Measurements from ENCODE around the gene PSMA7.

Gene PSMA7

GRCh38 chr20:62132421-62132820 lies 10.8 kb downstream of the PSMA7 start:
- 95% methylated on average over 7 of the region's 7 CpGs for WGBS (ENCODE audit: insufficient coverage)
- no peaks in the 10 kb centered on the region for H3K9me3 ChIP-seq (ENCODE audit: control extremely low read depth in 1 of 5, control insufficient read depth in 4 of 5, insufficient read depth in 2 of 5, low read depth in 1 of 5, low read length in 4 of 5)

GRCh38 chr20:62131560-62132320 lies 11.5 kb downstream of the PSMA7 start:
- ChIA-PET POLR2A (no interaction called here), CTCF (interaction anchor here (1.2 to 7.8 kb wide), 5 partner anchors 10 to 126 kb away, joined by 3 to 113 read pairs (median 4); no protein-coding TSS in a partner anchor)
- Histone ChIP-seq H3K27me3 (replicated peaks in 2 of 5; ENCODE audit: control insufficient read depth in 4 of 5, insufficient read depth in 5 of 5, low read length in 4 of 5) (no peaks in the 10 kb centered on the region), H3K27ac (ENCODE audit: insufficient read depth in 1 of 2, low read depth in 1 of 2, low read length in 2 of 2, poor library complexity in 1 of 2, severe bottlenecking in 2 of 2) (no peak overlapping the region), H3K36me3 (ENCODE audit: control insufficient read depth in 4 of 4, insufficient read depth in 4 of 4, low read length in 3 of 4) (peaks cover 19 to 96% (median 73%) of the 10 kb centered on the region in 4 experiments), H3K4me1 (ENCODE audit: control extremely low read depth in 1 of 4, control insufficient read depth in 4 of 4, insufficient read depth in 4 of 4, low read length in 3 of 4) (peaks cover 0 to 37% (median 18%) of the 10 kb centered on the region in 4 experiments), H3K9me3 (ENCODE audit: control extremely low read depth in 1 of 5, control insufficient read depth in 4 of 5, insufficient read depth in 2 of 5, low read depth in 1 of 5, low read length in 4 of 5) (no peaks in the 10 kb centered on the region), H3K4me3 (ENCODE audit: control insufficient read depth in 1 of 7, extremely low read depth in 1 of 7, insufficient read depth in 4 of 7, low read depth in 2 of 7, low read length in 6 of 7) (no peak overlapping the region)
- 93% methylated on average over 21 of the region's 25 CpGs for WGBS (ENCODE audit: insufficient coverage)
- no peak for DNase-seq

More at GRCh38 chr20:62132421-62132820, 10.8 kb downstream of the PSMA7 start:
- peaks cover 17 to 96% (median 71%) of the 10 kb centered on the region in 4 experiments for H3K36me3 ChIP-seq (ENCODE audit: control insufficient read depth in 4 of 4, insufficient read depth in 4 of 4, low read length in 3 of 4)
- H3K27ac ChIP-seq (ENCODE audit: insufficient read depth in 1 of 2, low read depth in 1 of 2, low read length in 2 of 2, poor library complexity in 1 of 2, severe bottlenecking in 2 of 2): no peak overlapping the region
- ChIA-PET CTCF (interaction anchor here (1.1 to 7.8 kb wide), 6 partner anchors 9 to 126 kb away, joined by 3 to 113 read pairs (median 4); partner anchors contain the start of genes PSMA7 and SS18L1), POLR2A (interaction anchor here (0.6 kb wide), 1 partner anchor 66 kb away, joined by 3 read pairs; no protein-coding TSS in a partner anchor)
- DNase-seq: peak in 2 of 3 donors; percentile 18 to 40
- peaks cover 0 to 37% (median 18%) of the 10 kb centered on the region in 4 experiments for H3K4me1 ChIP-seq (ENCODE audit: control extremely low read depth in 1 of 4, control insufficient read depth in 4 of 4, insufficient read depth in 4 of 4, low read length in 3 of 4)
- peak overlapping the region in 2 of 7 experiments; percentile 4 to 23 for H3K4me3 ChIP-seq (ENCODE audit: control insufficient read depth in 1 of 7, extremely low read depth in 1 of 7, insufficient read depth in 4 of 7, low read depth in 2 of 7, low read length in 6 of 7)
- H3K27me3 ChIP-seq (replicated peaks in 2 of 5; ENCODE audit: control insufficient read depth in 4 of 5, insufficient read depth in 5 of 5, low read length in 4 of 5): no peaks in the 10 kb centered on the region

GRCh38 chr20:62129731-62130531 lies 13.3 kb downstream of the PSMA7 start:
- peak in 1 of 3 donors; percentile 34 for DNase-seq

GRCh38 chr20:62128502-62128901 lies 14.7 kb downstream of the PSMA7 start:
- no peak for DNase-seq
- Histone ChIP-seq H3K27ac (ENCODE audit: insufficient read depth in 1 of 2, low read depth in 1 of 2, low read length in 2 of 2, poor library complexity in 1 of 2, severe bottlenecking in 2 of 2) (no peak overlapping the region), H3K4me1 (ENCODE audit: control extremely low read depth in 1 of 4, control insufficient read depth in 4 of 4, insufficient read depth in 4 of 4, low read length in 3 of 4) (peaks cover 6 to 31% (median 20%) of the 10 kb centered on the region in 4 experiments), H3K36me3 (ENCODE audit: control insufficient read depth in 4 of 4, insufficient read depth in 4 of 4, low read length in 3 of 4) (peaks cover 22 to 90% (median 66%) of the 10 kb centered on the region in 4 experiments), H3K27me3 (replicated peaks in 2 of 5; ENCODE audit: control insufficient read depth in 4 of 5, insufficient read depth in 5 of 5, low read length in 4 of 5) (no peaks in the 10 kb centered on the region), H3K9me3 (ENCODE audit: control extremely low read depth in 1 of 5, control insufficient read depth in 4 of 5, insufficient read depth in 2 of 5, low read depth in 1 of 5, low read length in 4 of 5) (no peaks in the 10 kb centered on the region), H3K4me3 (ENCODE audit: control insufficient read depth in 1 of 7, extremely low read depth in 1 of 7, insufficient read depth in 4 of 7, low read depth in 2 of 7, low read length in 6 of 7) (no peak overlapping the region)
- WGBS (ENCODE audit: insufficient coverage): 100% methylated on average over 3 of the region's 6 CpGs
- CTCF ChIA-PET: interaction anchor here (0.9 to 7.4 kb wide), 2 partner anchors 8 to 115 kb away, joined by 3 to 55 read pairs; no protein-coding TSS in a partner anchor
- POLR2A ChIA-PET: no interaction called here

More at GRCh38 chr20:62129731-62130531, 13.3 kb downstream of the PSMA7 start:
- H3K9me3 ChIP-seq (ENCODE audit: control extremely low read depth in 1 of 5, control insufficient read depth in 4 of 5, insufficient read depth in 2 of 5, low read depth in 1 of 5, low read length in 4 of 5): no peaks in the 10 kb centered on the region
- POLR2A ChIA-PET: interaction anchor here (1.2 kb wide), 1 partner anchor 64 kb away, joined by 6 read pairs; the partner anchor contains the start of gene TAF4
- CTCF ChIA-PET: interaction anchor here (0.9 to 7.4 kb wide), 5 partner anchors 7 to 119 kb away, joined by 3 to 55 read pairs (median 4); no protein-coding TSS in a partner anchor
- peaks cover 0 to 37% (median 18%) of the 10 kb centered on the region in 4 experiments for H3K4me1 ChIP-seq (ENCODE audit: control extremely low read depth in 1 of 4, control insufficient read depth in 4 of 4, insufficient read depth in 4 of 4, low read length in 3 of 4)
- no peaks in the 10 kb centered on the region for H3K27me3 ChIP-seq (replicated peaks in 2 of 5; ENCODE audit: control insufficient read depth in 4 of 5, insufficient read depth in 5 of 5, low read length in 4 of 5)
- WGBS (ENCODE audit: insufficient coverage): 90% methylated on average over 16 of the region's 20 CpGs
- no peak overlapping the region for H3K4me3 ChIP-seq (ENCODE audit: control insufficient read depth in 1 of 7, extremely low read depth in 1 of 7, insufficient read depth in 4 of 7, low read depth in 2 of 7, low read length in 6 of 7)
- peaks cover 22 to 94% (median 69%) of the 10 kb centered on the region in 4 experiments for H3K36me3 ChIP-seq (ENCODE audit: control insufficient read depth in 4 of 4, insufficient read depth in 4 of 4, low read length in 3 of 4)
- no peak overlapping the region for H3K27ac ChIP-seq (ENCODE audit: insufficient read depth in 1 of 2, low read depth in 1 of 2, low read length in 2 of 2, poor library complexity in 1 of 2, severe bottlenecking in 2 of 2)

- no peaks in the 10 kb centered on the region for H3K27me3 ChIP-seq (replicated peaks in 2 of 5; ENCODE audit: control insufficient read depth in 4 of 5, insufficient read depth in 5 of 5, low read length in 4 of 5)
- POLR2A ChIA-PET: no interaction called here
- WGBS (ENCODE audit: insufficient coverage): 100% methylated on average over 6 of the region's 6 CpGs
- no peaks in the 10 kb centered on the region for H3K9me3 ChIP-seq (ENCODE audit: control extremely low read depth in 1 of 5, control insufficient read depth in 4 of 5, insufficient read depth in 2 of 5, low read depth in 1 of 5, low read length in 4 of 5)
- H3K36me3 ChIP-seq (ENCODE audit: control insufficient read depth in 4 of 4, insufficient read depth in 4 of 4, low read length in 3 of 4): peaks cover 22 to 83% (median 62%) of the 10 kb centered on the region in 4 experiments
- no peak for DNase-seq
- CTCF ChIA-PET: interaction anchor here (1.0 to 7.4 kb wide), 4 partner anchors 9 to 117 kb away, joined by 3 to 55 read pairs (median 4); no protein-coding TSS in a partner anchor
- H3K4me3 ChIP-seq (ENCODE audit: control insufficient read depth in 1 of 7, extremely low read depth in 1 of 7, insufficient read depth in 4 of 7, low read depth in 2 of 7, low read length in 6 of 7): no peak overlapping the region
- H3K27ac ChIP-seq (ENCODE audit: insufficient read depth in 1 of 2, low read depth in 1 of 2, low read length in 2 of 2, poor library complexity in 1 of 2, severe bottlenecking in 2 of 2): no peak overlapping the region
- H3K4me1 ChIP-seq (ENCODE audit: control extremely low read depth in 1 of 4, control insufficient read depth in 4 of 4, insufficient read depth in 4 of 4, low read length in 3 of 4): peaks cover 6 to 29% (median 19%) of the 10 kb centered on the region in 4 experiments
Observed at GRCh38 chr20:62127799-62128198, 15.4 kb downstream of the PSMA7 start.

- peaks cover 6 to 19% (median 16%) of the 10 kb centered on the region in 4 experiments for H3K4me1 ChIP-seq (ENCODE audit: control extremely low read depth in 1 of 4, control insufficient read depth in 4 of 4, insufficient read depth in 4 of 4, low read length in 3 of 4)
- H3K27me3 ChIP-seq (replicated peaks in 2 of 5; ENCODE audit: control insufficient read depth in 4 of 5, insufficient read depth in 5 of 5, low read length in 4 of 5): no peaks in the 10 kb centered on the region
- H3K4me3 ChIP-seq (ENCODE audit: control insufficient read depth in 1 of 7, extremely low read depth in 1 of 7, insufficient read depth in 4 of 7, low read depth in 2 of 7, low read length in 6 of 7): no peak overlapping the region
- DNase-seq: no peak
- WGBS (ENCODE audit: insufficient coverage): 92% methylated on average over 4 of the region's 20 CpGs
- H3K9me3 ChIP-seq (ENCODE audit: control extremely low read depth in 1 of 5, control insufficient read depth in 4 of 5, insufficient read depth in 2 of 5, low read depth in 1 of 5, low read length in 4 of 5): no peaks in the 10 kb centered on the region
- peaks cover 18 to 67% (median 48%) of the 10 kb centered on the region in 4 experiments for H3K36me3 ChIP-seq (ENCODE audit: control insufficient read depth in 4 of 4, insufficient read depth in 4 of 4, low read length in 3 of 4)
- H3K27ac ChIP-seq (ENCODE audit: insufficient read depth in 1 of 2, low read depth in 1 of 2, low read length in 2 of 2, poor library complexity in 1 of 2, severe bottlenecking in 2 of 2): no peak overlapping the region
- CTCF ChIA-PET: interaction anchor here (1.0 to 7.4 kb wide), 3 partner anchors 11 to 100 kb away, joined by 3 to 55 read pairs (median 4); no protein-coding TSS in a partner anchor
- POLR2A ChIA-PET: no interaction called here
Observed at GRCh38 chr20:62126141-62126540, 17.1 kb downstream of the PSMA7 start.

All from common myeloid progenitor, CD34-positive (primary cell).